Breast epithelium (tissue), 3 donors: ENCODE results near the gene CCDC33.

Source experiments
- CTCF ChIP-seq, 3 donors: fragments of 450-650 bp; IDR thresholded peaks; one replicate each; pipeline ENCODE4 v1.5.1; 2016 to 2017; ENCODE audit warnings: antibody characterized with exemption in 3 of 3, mild to moderate bottlenecking in 3 of 3, moderate library complexity in 3 of 3
- POLR2A ChIP-seq: fragments of 450-650 bp; IDR thresholded peaks from one replicate; pipeline ENCODE4 v1.6.1; 2016; ENCODE audit warnings: antibody characterized with exemption, mild to moderate bottlenecking, moderate library complexity
- POLR2AphosphoS5 ChIP-seq, 3 donors: sonication (generic); formaldehyde crosslinking; IDR thresholded peaks; one replicate each; pipeline ENCODE4 v1.6.1; 2017; ENCODE audit warnings: antibody characterized with exemption in 3 of 3

GRCh38 chr15:74220475-74221248 lies 15.5 kb upstream of the CCDC33 start:
- TF ChIP-seq CTCF (IDR thresholded peaks at IDR 0.05) (no peak), POLR2AphosphoS5 (IDR thresholded peaks at IDR 0.05) (no peak), POLR2A (no peak)
